WTC11 (cell line): ENCODE data around the gene AMBRA1. TPM values are rescaled to one million over a fixed set of nuclear protein-coding genes. Genes with fewer than 3 reads are reported as not detected.

ENCODE experiments used
- ATAC-seq: fragments of 200-7000 bp; cut with Tn5 transposase; 2 replicates; pipeline ENCODE4 v1.10.0; 2021; ENCODE audit warnings: mild to moderate bottlenecking, moderate library complexity
- CTCF ChIA-PET: fragments of 300-600 bp; sonication (Branson Sonifier 250); formaldehyde crosslinking; loops from one replicate; lab custom pipeline; 2021; ENCODE audit warnings: antibody characterized with exemption; lab: Charles Lee
- POLR2A ChIA-PET: fragments of 350-600 bp; sonication (Branson Sonifier 250); formaldehyde crosslinking; loops from one replicate; lab custom pipeline; 2021; ENCODE audit warnings: antibody characterized with exemption; lab: Charles Lee
- DNase-seq: peaks from one replicate; pipeline ENCODE4 v3.0.0; 2021; ENCODE audit warnings: low spot score
- H3K27ac Mint-ChIP-seq: 2 replicates; pipeline ENCODE4 v1.8.0; 2021; ENCODE audit warnings: mixed read lengths
- H3K27me3 Mint-ChIP-seq: 2 replicates; pipeline ENCODE4 v1.8.0; 2021; ENCODE audit warnings: low read depth, mild to moderate bottlenecking, moderate library complexity, mixed read lengths
- H3K36me3 Mint-ChIP-seq: 2 replicates; pipeline ENCODE4 v1.8.0; 2021; ENCODE audit warnings: mixed read lengths
- H3K4me1 Mint-ChIP-seq: 2 replicates; pipeline ENCODE4 v1.8.0; 2022; ENCODE audit warnings: mixed read lengths
- H3K4me3 Mint-ChIP-seq: 2 replicates; pipeline ENCODE4 v1.8.0; 2021; ENCODE audit warnings: mild to moderate bottlenecking, moderate library complexity, mixed read lengths
- H3K9me3 Mint-ChIP-seq: 2 replicates; pipeline ENCODE4 v1.8.0; 2021; ENCODE audit warnings: mixed read lengths
- AR ChIP-seq: fragments of 250-450 bp; sonication (Bioruptor Pico); IDR thresholded peaks from 2 replicates; pipeline ENCODE4 v1.9.0; 2021; ENCODE audit warnings: mild to moderate bottlenecking
- ATF3 ChIP-seq: sonication (generic); formaldehyde crosslinking; conservative IDR thresholded peaks from 2 replicates; pipeline ENCODE4 v1.8.1; 2022; ENCODE audit warnings: mild to moderate bottlenecking, missing genetic modification reagents
- CBFB ChIP-seq: sonication (generic); formaldehyde crosslinking; IDR thresholded peaks from 2 replicates; pipeline ENCODE4 v1.8.1; 2022; ENCODE audit warnings: mild to moderate bottlenecking, low read depth, missing genetic modification reagents
- CDX4 ChIP-seq: fragments of 250-450 bp; sonication (Bioruptor Pico); IDR thresholded peaks from 2 replicates; pipeline ENCODE4 v1.9.0; 2021; ENCODE audit warnings: moderate library complexity, mild to moderate bottlenecking, inconsistent platforms, borderline replicate concordance
- EMX1 ChIP-seq: fragments of 250-450 bp; sonication (Bioruptor Pico); IDR thresholded peaks from 2 replicates; pipeline ENCODE4 v1.8.0; 2021; ENCODE audit warnings: mild to moderate bottlenecking
- ETV6 ChIP-seq: sonication (generic); formaldehyde crosslinking; IDR thresholded peaks from 2 replicates; pipeline ENCODE4 v1.8.1; 2022; ENCODE audit warnings: mild to moderate bottlenecking, missing genetic modification reagents
- HMGA2 ChIP-seq: fragments of 250-450 bp; sonication (Bioruptor Pico); IDR thresholded peaks from 2 replicates; pipeline ENCODE4 v1.4.0; 2021; ENCODE audit warnings: mild to moderate bottlenecking, moderate library complexity
- HMGXB4 ChIP-seq: sonication (generic); formaldehyde crosslinking; IDR thresholded peaks from 2 replicates; pipeline ENCODE4 v1.8.1; 2023; ENCODE audit warnings: mild to moderate bottlenecking, moderate library complexity, missing genetic modification reagents
- IRF1 ChIP-seq: sonication (generic); formaldehyde crosslinking; IDR thresholded peaks from 2 replicates; pipeline ENCODE4 v1.8.0; 2023; ENCODE audit warnings: missing genetic modification reagents
- STAT6 ChIP-seq: sonication (generic); formaldehyde crosslinking; conservative IDR thresholded peaks from 2 replicates; pipeline ENCODE4 v1.8.1; 2023; ENCODE audit warnings: mild to moderate bottlenecking, low read depth, missing genetic modification reagents, moderate library complexity
- USF1 ChIP-seq: sonication (generic); formaldehyde crosslinking; IDR thresholded peaks from 2 replicates; pipeline ENCODE4 v1.8.0; 2022; ENCODE audit warnings: mild to moderate bottlenecking, missing genetic modification reagents
- ZNF416 ChIP-seq: fragments of 250-450 bp; sonication (Bioruptor Pico); IDR thresholded peaks from 2 replicates; pipeline ENCODE4 v1.9.0; 2021; ENCODE audit warnings: mild to moderate bottlenecking, inconsistent platforms
- ZSCAN18 ChIP-seq: fragments of 250-450 bp; sonication (Bioruptor Pico); IDR thresholded peaks from 2 replicates; pipeline ENCODE4 v2.1.2; 2022; ENCODE audit warnings: mild to moderate bottlenecking, moderate library complexity
- total RNA-seq: library from RNA; stranded (reverse); gene quantifications from 3 replicates; pipeline ENCODE4 v1.2.3, GENCODE V29; 2021

Gene AMBRA1
- total RNA-seq, 1 experiment from 2014 or later: 35.0 TPM

GRCh38 chr11:46385169-46386004 is 208.4 kb downstream of the AMBRA1 start (continued):
- TF ChIP-seq ATF3 (CRISPR knock-in tag) (no peak), HMGA2 (CRISPR knock-in tag) (no peak), AR (CRISPR knock-in tag) (no peak), HMGXB4 (no peak), ZSCAN18 (CRISPR knock-in tag) (no peak), EMX1 (no peak), STAT6 (CRISPR knock-in tag) (no peak), IRF1 (CRISPR knock-in tag) (no peak), USF1 (CRISPR knock-in tag) (no peak)

- no peak for TF ChIP-seq ETV6 (CRISPR knock-in tag)
- TF ChIP-seq ZNF416 (CRISPR knock-in tag): no peak
- no peak for TF ChIP-seq CBFB
- no peak for TF ChIP-seq CDX4 (CRISPR knock-in tag)
- Mint-ChIP-seq H3K4me3 (no peak overlapping the region), H3K4me1 (peaks cover 33% of the 10 kb centered on the region), H3K36me3 (no peaks in the 10 kb centered on the region), H3K27me3 (peaks cover 34% of the 10 kb centered on the region), H3K27ac (no peak overlapping the region), H3K9me3 (no peaks in the 10 kb centered on the region)
- ATAC-seq: no peak
- ChIA-PET POLR2A (interaction anchor here (1.0 to 1.4 kb wide), 2 partner anchors 8 to 32 kb away, joined by 3 to 4 read pairs; no protein-coding TSS in a partner anchor), CTCF (interaction anchor here (0.8 to 1.9 kb wide), 22 partner anchors 8 to 801 kb away, joined by 3 to 65 read pairs (median 6); partner anchors contain the start of genes ARHGAP1, CHRM4 and ZNF408)
- DNase-seq: no peak
Observed at GRCh38 chr11:46383974-46384701, 209.7 kb downstream of the AMBRA1 start.
